Smooth muscle cell (in vitro differentiated cells): ENCODE measurements around the gene EHBP1. TPM values are rescaled to one million over a fixed set of nuclear protein-coding genes. Genes with fewer than 3 reads are reported as not detected.

Experiments used
- DNase-seq: peaks from one replicate; lab custom pipeline; 2025; ENCODE audit not compliant: unreplicated experiment; lab: John Stamatoyannopoulos, UW
- H2AFZ ChIP-seq: fragments of 200-600 bp; sonication (generic); 2 replicates; pipeline ENCODE4 v1.6.0; 2016; ENCODE audit warnings: antibody characterized with exemption, low read depth, mild to moderate bottlenecking
- H3F3A ChIP-seq: fragments of 200-600 bp; sonication (generic); 2 replicates; pipeline ENCODE4 v1.6.0; 2017; ENCODE audit warnings: antibody characterized with exemption, low read depth
- H3K27ac ChIP-seq: fragments of 200-600 bp; sonication (generic); 2 replicates; pipeline ENCODE4 v1.5.1; 2016; ENCODE audit warnings: low read depth, mild to moderate bottlenecking
- H3K27me3 ChIP-seq: fragments of 200-600 bp; sonication (generic); 2 replicates; pipeline ENCODE4 v1.6.1; 2016; ENCODE audit warnings: low read depth, mild to moderate bottlenecking
- H3K36me3 ChIP-seq: fragments of 200-600 bp; sonication (generic); 2 replicates; pipeline ENCODE4 v1.5.1; 2016; ENCODE audit warnings: low read depth
- H3K4me1 ChIP-seq: fragments of 200-600 bp; sonication (generic); 2 replicates; pipeline ENCODE4 v1.5.1; 2016; ENCODE audit warnings: low read depth
- H3K4me2 ChIP-seq: fragments of 200-600 bp; sonication (generic); 2 replicates; pipeline ENCODE4 v1.6.0; 2016; ENCODE audit warnings: mild to moderate bottlenecking
- H3K4me3 ChIP-seq: fragments of 200-600 bp; sonication (generic); 2 replicates; pipeline ENCODE4 v1.5.1; 2016; ENCODE audit warnings: mild to moderate bottlenecking
- H3K79me2 ChIP-seq: fragments of 200-600 bp; sonication (generic); 2 replicates; pipeline ENCODE4 v1.6.0; 2016; ENCODE audit warnings: low read depth, mild to moderate bottlenecking
- H3K9ac ChIP-seq: fragments of 200-600 bp; sonication (generic); 2 replicates; pipeline ENCODE4 v1.6.0; 2016; ENCODE audit warnings: low read depth
- H3K9me3 ChIP-seq: fragments of 200-600 bp; sonication (generic); replicated peaks from 2 replicates; pipeline ENCODE4 v1.5.1; 2016; ENCODE audit warnings: low read depth
- H4K20me1 ChIP-seq: fragments of 200-600 bp; sonication (generic); 2 replicates; pipeline ENCODE4 v1.6.0; 2016; ENCODE audit warnings: low read depth
- WGBS: methylation state at CpG from one replicate; pipeline ENCODE4 v1.1.7; 2016; ENCODE audit warnings: low lambda C conversion rate; 5-methylcytosine and 5-hydroxymethylcytosine counted together
- polyA plus RNA-seq: library from polyadenylated mRNA; unstranded; fragments of >200 nt; fragmentation: Nextera tagmentation; extraction: Ambion mirVana; gene quantifications from 2 replicates; pipeline ENCODE4 v1.2.1, GENCODE V29; 2016
- total RNA-seq: library from RNA; depleted of rRNA; stranded (reverse); fragments of >200 nt; gene quantifications from 2 replicates; pipeline ENCODE4 v1.2.3, GENCODE V29; 2014
- TF ChIP-seq, protein P1 (sequence below): fragments of 200-600 bp; sonication (generic); IDR thresholded peaks from 2 replicates; pipeline ENCODE4 v1.5.1; 2017; ENCODE audit warnings: borderline replicate concordance, mild to moderate bottlenecking, antibody characterized with exemption; ENCODE audit not compliant: insufficient read depth, poor library complexity, severe bottlenecking

The EHBP1 gene
- total and polyA plus RNA-seq, 2 experiments from 2014 or later, result 9.3 to 45.9 TPM

GRCh38 chr2:62797107-62797506, 91.6 kb downstream of the EHBP1 start:
- TF ChIP-seq, protein P1, sequence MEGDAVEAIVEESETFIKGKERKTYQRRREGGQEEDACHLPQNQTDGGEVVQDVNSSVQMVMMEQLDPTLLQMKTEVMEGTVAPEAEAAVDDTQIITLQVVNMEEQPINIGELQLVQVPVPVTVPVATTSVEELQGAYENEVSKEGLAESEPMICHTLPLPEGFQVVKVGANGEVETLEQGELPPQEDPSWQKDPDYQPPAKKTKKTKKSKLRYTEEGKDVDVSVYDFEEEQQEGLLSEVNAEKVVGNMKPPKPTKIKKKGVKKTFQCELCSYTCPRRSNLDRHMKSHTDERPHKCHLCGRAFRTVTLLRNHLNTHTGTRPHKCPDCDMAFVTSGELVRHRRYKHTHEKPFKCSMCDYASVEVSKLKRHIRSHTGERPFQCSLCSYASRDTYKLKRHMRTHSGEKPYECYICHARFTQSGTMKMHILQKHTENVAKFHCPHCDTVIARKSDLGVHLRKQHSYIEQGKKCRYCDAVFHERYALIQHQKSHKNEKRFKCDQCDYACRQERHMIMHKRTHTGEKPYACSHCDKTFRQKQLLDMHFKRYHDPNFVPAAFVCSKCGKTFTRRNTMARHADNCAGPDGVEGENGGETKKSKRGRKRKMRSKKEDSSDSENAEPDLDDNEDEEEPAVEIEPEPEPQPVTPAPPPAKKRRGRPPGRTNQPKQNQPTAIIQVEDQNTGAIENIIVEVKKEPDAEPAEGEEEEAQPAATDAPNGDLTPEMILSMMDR, result no peak
- H3F3A ChIP-seq, result no peaks in the 10 kb centered on the region
- H3K4me2 ChIP-seq, result no peak overlapping the region
- H3K4me3 ChIP-seq, result no peak overlapping the region
- WGBS, result 97% methylated on average over 2 of the region's 2 CpGs
- no peak overlapping the region for H2AFZ ChIP-seq
- no peak overlapping the region for H3K27ac ChIP-seq
- no peaks in the 10 kb centered on the region for H3K79me2 ChIP-seq
- H3K36me3 ChIP-seq, result no peaks in the 10 kb centered on the region
- H3K9me3 ChIP-seq, result no peaks in the 10 kb centered on the region
- no peak for DNase-seq
- peaks cover 35% of the 10 kb centered on the region for H4K20me1 ChIP-seq
- no peaks in the 10 kb centered on the region for H3K27me3 ChIP-seq
- H3K4me1 ChIP-seq, result no peaks in the 10 kb centered on the region
- H3K9ac ChIP-seq, result no peak overlapping the region

GRCh38 chr2:62800618-62801017, 95.1 kb downstream of the EHBP1 start:
- Histone ChIP-seq H3K36me3 (no peaks in the 10 kb centered on the region), H3K4me3 (no peak overlapping the region), H3K27me3 (no peaks in the 10 kb centered on the region), H4K20me1 (peaks cover 15% of the 10 kb centered on the region), H3K79me2 (no peaks in the 10 kb centered on the region), H2AFZ (no peak overlapping the region), H3K4me1 (no peaks in the 10 kb centered on the region), H3K4me2 (no peak overlapping the region), H3F3A (no peaks in the 10 kb centered on the region), H3K9ac (no peak overlapping the region), H3K9me3 (no peaks in the 10 kb centered on the region), H3K27ac (no peak overlapping the region)
- no peak for DNase-seq
- TF ChIP-seq, protein P1, result no peak

DNA sequence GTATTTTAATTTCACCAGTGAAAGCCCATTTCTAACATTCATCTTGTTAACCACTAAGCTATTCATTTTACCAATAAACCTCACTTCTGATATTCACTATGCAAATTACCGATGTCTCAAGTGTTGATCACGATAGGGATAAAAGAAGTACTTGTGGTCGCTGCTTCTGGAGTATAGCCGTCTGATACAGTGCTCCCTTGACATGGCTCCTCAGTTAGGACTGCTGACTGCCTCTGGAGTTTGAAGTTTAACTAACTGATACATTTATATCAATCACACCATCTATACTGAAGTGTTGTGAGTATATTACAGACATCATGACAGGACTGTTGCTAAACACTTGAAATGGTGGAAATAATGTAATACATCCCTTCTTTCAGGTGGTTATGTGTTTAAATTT, 95.6 kb downstream of the EHBP1 start:
- DNase-seq, result no peak
- 96% methylated on average over 4 of the region's 4 CpGs for WGBS
- no peak overlapping the region for H3K4me3 ChIP-seq
- peaks cover 12% of the 10 kb centered on the region for H4K20me1 ChIP-seq
- H3F3A ChIP-seq, result no peaks in the 10 kb centered on the region
- H3K27me3 ChIP-seq, result no peaks in the 10 kb centered on the region
- H3K9me3 ChIP-seq, result no peaks in the 10 kb centered on the region
- no peak overlapping the region for H3K4me2 ChIP-seq
- no peaks in the 10 kb centered on the region for H3K79me2 ChIP-seq
- H3K4me1 ChIP-seq, result no peaks in the 10 kb centered on the region
- no peak overlapping the region for H3K27ac ChIP-seq
- no peak overlapping the region for H3K9ac ChIP-seq
- H2AFZ ChIP-seq, result no peak overlapping the region
- TF ChIP-seq, protein P1, result no peak
- peaks cover under 1% of the 10 kb centered on the region for H3K36me3 ChIP-seq

- no peaks in the 10 kb centered on the region for H3K4me1 ChIP-seq
- 93% methylated on average over 4 of the region's 4 CpGs for WGBS
- H3K9ac ChIP-seq, result no peak overlapping the region
- no peak overlapping the region for H3K27ac ChIP-seq
- H3K4me3 ChIP-seq, result no peak overlapping the region
- no peak overlapping the region for H3K4me2 ChIP-seq
- H3K79me2 ChIP-seq, result no peaks in the 10 kb centered on the region
- DNase-seq, result no peak
- H2AFZ ChIP-seq, result no peak overlapping the region
- TF ChIP-seq, protein P1, result no peak
- no peaks in the 10 kb centered on the region for H3K9me3 ChIP-seq
- no peaks in the 10 kb centered on the region for H3K27me3 ChIP-seq
- H3K36me3 ChIP-seq, result peaks cover 7% of the 10 kb centered on the region
- peaks cover 8% of the 10 kb centered on the region for H4K20me1 ChIP-seq
- no peaks in the 10 kb centered on the region for H3F3A ChIP-seq
These were observed 96.5 kb downstream of the EHBP1 start for GRCh38 chr2:62801814-62802523.
